ENCODE results near the gene RPS14. TPM values are rescaled to one million over a fixed set of nuclear protein-coding genes. Genes with fewer than 3 reads are reported as not detected.

RPS14 gene
- total and polyA plus RNA-seq, 10 of the 15 experiments (the other 5 are each of a cell fraction or from before 2014, with no cell fraction given): 2,295 to 4,047 (median 2,787) TPM

- TF ChIP-seq PBX3 (IDR thresholded peaks at IDR 0.05; ENCODE audit: insufficient replicate concordance, low read depth, low read length) (peak; percentile 52), ATF3 (IDR thresholded peaks at IDR 0.05; ENCODE audit: borderline replicate concordance, extremely low read depth, low read depth, low read length) (no peak), MTA2 (IDR thresholded peaks at IDR 0.05; ENCODE audit: low read depth) (peak; percentile 58; the same call in 1 of the 2 replicates), MYC (IDR thresholded peaks at IDR 0.05; ENCODE audit: insufficient read depth, insufficient read length, insufficient replicate concordance, low read length, severe bottlenecking) (no peak), NRF1 (conservative IDR thresholded peaks at IDR 0.05; ENCODE audit: low read depth, low read length) (no peak), TCF7 (IDR thresholded peaks at IDR 0.05; ENCODE audit: borderline replicate concordance) (no peak), RUNX3 (IDR thresholded peaks at IDR 0.05; ENCODE audit: low read length) (peak; percentile 13; the same call in 1 of the 2 replicates), ASH2L (IDR thresholded peaks at IDR 0.05; ENCODE audit: borderline replicate concordance, low read depth) (no peak), ZSCAN29 (IDR thresholded peaks at IDR 0.05) (no peak), MXI1 (IDR thresholded peaks at IDR 0.05; ENCODE audit: low read depth, low read length) (no peak), CBX3 (IDR thresholded peaks at IDR 0.05; ENCODE audit: borderline replicate concordance, low read depth) (no peak), ESRRA (IDR thresholded peaks at IDR 0.05; ENCODE audit: low read length) (no peak), IKZF1 (conservative IDR thresholded peaks at IDR 0.05) (peak; percentile 82), CREB1 (IDR thresholded peaks at IDR 0.05; ENCODE audit: low read depth) (peak; percentile 27; the same call in 1 of the 2 replicates), SP1 (IDR thresholded peaks at IDR 0.05; ENCODE audit: low read depth, low read length) (peak; percentile 50), NFYA (IDR thresholded peaks at IDR 0.05; ENCODE audit: borderline replicate concordance, low read depth, low read length) (no peak), IRF4 (IDR thresholded peaks at IDR 0.05; ENCODE audit: low read depth, low read length) (0 out of 2 replicates have a peak, but pooled peaks have one; percentile 44), HDGF (IDR thresholded peaks at IDR 0.05) (peak; percentile 79), CUX1 (IDR thresholded peaks at IDR 0.05; ENCODE audit: insufficient replicate concordance, low read depth, low read length) (no peak), SUPT20H (IDR thresholded peaks at IDR 0.05; ENCODE audit: borderline replicate concordance, control insufficient read depth, low read depth, low read length) (no peak), CREM (IDR thresholded peaks at IDR 0.05; ENCODE audit: low read depth) (peak; percentile 40; the same call in 1 of the 2 replicates)
- TF ChIP-seq, protein P1, sequence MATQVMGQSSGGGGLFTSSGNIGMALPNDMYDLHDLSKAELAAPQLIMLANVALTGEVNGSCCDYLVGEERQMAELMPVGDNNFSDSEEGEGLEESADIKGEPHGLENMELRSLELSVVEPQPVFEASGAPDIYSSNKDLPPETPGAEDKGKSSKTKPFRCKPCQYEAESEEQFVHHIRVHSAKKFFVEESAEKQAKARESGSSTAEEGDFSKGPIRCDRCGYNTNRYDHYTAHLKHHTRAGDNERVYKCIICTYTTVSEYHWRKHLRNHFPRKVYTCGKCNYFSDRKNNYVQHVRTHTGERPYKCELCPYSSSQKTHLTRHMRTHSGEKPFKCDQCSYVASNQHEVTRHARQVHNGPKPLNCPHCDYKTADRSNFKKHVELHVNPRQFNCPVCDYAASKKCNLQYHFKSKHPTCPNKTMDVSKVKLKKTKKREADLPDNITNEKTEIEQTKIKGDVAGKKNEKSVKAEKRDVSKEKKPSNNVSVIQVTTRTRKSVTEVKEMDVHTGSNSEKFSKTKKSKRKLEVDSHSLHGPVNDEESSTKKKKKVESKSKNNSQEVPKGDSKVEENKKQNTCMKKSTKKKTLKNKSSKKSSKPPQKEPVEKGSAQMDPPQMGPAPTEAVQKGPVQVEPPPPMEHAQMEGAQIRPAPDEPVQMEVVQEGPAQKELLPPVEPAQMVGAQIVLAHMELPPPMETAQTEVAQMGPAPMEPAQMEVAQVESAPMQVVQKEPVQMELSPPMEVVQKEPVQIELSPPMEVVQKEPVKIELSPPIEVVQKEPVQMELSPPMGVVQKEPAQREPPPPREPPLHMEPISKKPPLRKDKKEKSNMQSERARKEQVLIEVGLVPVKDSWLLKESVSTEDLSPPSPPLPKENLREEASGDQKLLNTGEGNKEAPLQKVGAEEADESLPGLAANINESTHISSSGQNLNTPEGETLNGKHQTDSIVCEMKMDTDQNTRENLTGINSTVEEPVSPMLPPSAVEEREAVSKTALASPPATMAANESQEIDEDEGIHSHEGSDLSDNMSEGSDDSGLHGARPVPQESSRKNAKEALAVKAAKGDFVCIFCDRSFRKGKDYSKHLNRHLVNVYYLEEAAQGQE (IDR thresholded peaks at IDR 0.05; ENCODE audit: low read depth, low read length): no peak
Observed at GRCh38 chr5:150461231-150461630, 11.7 kb upstream of the RPS14 start (continued).

All from GM12878 (cell line).